Measurements from ENCODE around the gene CALML5.

CALML5 gene, protein sequence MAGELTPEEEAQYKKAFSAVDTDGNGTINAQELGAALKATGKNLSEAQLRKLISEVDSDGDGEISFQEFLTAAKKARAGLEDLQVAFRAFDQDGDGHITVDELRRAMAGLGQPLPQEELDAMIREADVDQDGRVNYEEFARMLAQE

DNA sequence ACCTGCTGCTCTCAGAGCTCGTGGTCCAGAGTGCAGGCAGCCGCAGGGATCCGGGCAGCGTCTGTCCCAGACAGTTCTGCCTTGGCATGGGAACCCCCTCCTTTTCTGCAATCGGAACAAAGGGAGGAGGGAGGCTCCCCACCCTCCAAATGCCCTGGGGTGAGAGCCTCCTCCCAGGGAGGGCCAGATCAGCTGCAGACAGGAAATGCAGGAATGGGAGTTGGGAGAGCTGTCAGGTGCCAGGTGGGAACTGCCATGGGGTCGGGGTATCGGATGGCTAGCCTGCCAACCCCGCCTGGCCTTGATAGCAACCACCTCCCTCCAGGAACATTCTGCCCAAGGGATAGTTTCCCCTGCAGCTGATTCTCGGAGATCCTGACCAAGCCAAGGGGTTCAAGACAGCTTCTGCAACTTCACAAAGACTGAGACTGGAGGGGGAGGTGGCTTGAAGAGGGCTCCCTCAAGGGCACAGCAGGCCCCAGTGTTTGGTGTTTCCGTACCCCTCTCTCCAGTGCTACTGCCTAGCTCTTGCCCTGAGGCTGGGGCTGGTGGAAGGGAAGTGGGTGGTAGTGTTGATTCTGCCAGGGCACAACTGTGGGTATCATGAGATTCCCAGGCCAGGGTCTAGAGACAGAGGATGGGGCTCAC, at the start of gene CALML5:
TSS of gene CALML5 (minus strand) at position 78 of the 648 bp plus-strand sequence. CDS start 132 bp downstream, outside the sequence.
- no peak for DNase-seq

DNA sequence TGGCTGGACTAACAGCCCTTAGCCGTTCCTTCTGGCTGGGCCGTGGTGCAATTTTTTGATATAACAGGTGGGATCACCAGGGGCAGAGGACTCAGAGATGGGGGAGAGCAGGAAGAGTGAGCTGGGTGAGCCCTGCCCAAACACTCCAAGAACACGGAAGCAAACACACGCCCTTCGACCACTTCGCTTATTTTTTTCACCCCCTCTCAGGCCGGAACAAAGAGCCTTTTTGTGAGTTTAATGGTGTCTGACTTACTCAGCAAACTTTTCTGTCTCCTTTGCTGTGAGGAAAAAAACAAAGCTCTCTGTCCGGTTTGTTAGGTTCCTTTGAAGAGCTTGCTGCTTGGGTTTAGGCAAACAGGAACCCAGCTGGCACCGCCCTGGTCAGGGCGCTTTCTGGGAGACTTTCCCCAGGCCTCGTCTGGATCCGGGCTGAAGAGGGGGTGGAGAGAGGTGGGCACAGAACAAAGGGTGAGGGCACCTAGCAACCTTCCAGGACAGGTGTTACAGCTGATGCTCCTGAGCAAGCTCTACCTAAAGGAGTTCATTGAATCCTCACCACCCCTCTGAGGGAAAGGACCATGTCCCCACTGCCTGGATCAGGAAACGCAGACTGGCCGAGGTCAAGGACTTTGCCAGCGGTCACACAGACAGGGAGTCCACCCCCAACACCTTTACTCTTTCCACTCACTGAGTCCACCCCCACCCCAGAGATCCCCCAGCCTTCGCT, 48.7 kb upstream of the CALML5 start:
- DNase-seq: peak; percentile 52

DNA sequence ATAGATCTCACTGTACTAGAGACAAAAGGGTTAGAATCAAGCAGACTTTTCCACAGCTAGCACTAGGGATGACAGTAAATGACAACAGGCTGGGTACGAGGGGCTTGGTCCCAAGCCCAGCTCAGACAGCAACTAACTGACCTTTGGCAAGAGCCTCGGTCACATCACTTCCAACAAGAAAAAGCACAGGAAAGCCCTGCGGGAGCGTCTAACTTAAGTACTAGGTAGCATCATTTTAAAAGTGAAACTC, 48.2 kb upstream of the CALML5 start:
- DNase-seq: no peak

DNA sequence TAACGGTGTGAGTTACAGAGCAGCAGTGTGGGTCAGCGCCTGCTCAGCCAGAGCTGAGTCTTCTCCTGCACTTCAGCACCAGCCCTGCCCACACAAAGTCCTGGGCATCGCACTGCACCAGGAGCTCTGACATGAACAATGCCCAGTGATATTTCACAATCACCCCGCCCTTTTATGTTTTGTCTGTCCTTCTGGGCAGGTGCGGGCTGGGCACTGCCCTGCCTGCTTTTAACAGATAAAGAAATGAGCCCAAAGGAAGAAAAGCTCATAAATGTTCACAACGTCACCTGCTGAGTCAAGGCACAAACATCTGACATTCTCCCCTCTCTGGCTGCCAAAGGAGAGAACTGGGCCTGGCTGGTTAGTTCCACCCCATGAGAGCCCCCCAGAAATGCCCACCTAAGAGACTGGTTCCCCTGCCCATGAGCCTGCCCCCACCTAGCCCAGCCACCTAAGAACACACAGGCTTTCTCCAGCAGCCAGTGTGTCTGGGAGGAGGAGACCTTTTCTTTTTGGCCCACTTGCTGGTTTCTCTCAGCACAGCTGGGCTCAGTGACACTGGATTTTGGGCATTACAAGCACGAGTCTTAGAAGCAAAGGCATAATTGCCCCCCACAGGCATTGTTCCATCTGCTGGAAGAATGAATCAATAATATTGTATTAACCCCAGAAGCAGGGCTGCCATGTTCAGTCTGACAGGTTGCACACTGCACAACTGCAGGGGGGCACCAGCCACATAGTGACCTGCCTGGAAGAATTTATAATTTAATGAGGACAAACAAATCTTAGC, 47.7 kb upstream of the CALML5 start:
- no peak for DNase-seq

- no peak for DNase-seq
Observed at GRCh38 chr10:5545778-5546710, 46.7 kb upstream of the CALML5 start.

DNA sequence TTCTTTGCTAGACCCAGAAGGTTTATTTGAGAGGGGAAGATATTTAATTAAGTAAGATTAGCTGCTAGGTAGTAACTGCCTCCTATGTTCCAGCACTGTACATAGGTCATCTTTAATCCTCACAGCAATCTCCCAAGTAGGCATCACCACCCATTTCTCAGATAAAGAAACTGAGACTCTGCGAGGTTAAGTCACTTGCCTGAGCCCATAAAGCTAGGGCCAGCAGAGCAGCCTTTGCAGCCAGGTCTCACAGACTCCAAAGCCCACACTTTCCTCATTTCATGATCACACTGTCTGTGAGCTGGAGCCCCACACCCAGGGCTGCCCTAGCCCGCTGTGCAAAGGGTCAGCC, 46.0 kb upstream of the CALML5 start:
- no peak for DNase-seq

DNA sequence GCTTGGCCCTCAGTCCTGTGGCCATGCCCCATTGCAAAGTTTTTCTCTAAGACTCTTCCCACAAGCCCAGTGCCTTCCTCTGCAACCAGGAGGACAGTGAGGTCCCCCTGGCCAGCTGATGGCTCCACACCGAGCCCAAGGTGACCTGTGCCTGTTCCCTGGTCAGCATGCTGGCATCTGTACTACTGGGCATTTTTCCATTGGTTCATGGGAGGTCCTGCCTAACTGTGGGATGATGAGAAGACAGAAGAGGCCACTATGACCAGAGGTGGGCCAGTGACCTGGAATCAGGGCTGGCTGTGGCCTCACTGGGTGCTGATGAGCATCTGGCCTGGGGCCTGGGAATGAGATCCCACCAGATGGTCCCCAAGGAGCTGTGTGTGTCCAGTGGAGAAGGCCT, 45.6 kb upstream of the CALML5 start:
- DNase-seq: no peak

DNA sequence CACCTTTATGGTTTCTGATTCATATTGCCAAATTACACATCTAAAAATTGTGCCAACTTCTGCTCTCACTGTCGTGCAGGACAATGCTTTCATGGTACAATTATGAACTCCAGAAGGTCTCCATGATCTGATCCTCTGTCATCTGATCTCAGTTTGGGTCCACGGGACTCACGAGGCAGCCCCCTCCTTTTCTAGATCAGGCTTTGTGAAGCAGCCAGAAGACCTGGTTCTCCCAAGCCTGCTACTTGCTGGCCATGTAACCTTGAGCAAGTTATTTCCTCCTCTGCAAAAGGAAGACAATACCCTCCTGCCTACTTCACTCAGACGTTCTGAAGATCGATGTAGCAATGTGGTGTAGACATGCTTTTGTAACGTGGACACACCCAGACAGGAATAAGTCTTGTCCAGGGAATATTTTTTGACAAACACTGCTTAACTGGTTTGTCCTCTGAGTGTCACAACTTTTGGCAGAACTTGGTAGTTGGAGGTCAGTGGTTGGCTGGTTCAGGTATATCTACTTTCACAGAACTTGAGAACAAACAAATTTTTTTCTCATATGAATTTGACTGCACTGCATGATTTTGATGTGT, 44.9 kb upstream of the CALML5 start:
- DNase-seq: no peak

GRCh38 chr10:5543623-5544022, 44.3 kb upstream of the CALML5 start:
- DNase-seq: no peak

DNA sequence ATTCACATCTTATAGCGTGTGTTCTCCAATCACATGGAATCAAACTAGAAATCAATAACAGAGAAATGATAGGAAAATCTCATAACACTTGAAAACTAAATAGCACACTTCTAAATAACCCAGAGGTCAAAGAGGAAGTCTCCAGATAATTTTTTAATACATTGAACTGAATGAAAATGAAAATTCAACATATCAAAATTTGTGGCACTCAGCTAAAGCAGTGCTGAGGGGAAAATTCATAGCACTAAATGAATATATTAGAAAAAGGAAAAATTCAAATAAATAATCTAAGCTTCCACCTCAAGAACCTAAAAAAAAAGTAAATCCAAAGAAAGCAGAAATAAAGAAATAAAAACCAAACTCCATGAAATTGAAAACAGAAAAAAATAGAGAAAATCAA, 42.7 kb upstream of the CALML5 start:
- DNase-seq: no peak

DNA sequence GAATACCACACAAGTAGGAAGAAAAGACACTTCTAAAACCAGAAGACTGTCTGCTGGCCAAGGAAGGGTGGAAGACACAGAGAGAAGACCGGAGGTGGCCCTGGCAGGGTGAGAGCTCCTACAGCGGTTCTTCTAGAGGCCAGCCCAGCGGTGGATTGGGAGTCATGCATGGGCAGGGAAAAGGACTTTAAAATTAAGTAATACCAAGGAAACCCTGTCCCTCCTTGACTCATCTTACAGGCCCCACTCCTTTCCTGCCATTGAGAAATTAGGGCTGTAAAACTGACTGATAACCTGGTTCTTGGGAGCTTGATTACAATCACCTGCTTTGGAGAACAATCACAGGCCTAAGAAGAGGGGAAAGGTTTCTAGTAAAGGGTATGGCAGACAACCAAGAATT, 41.5 kb upstream of the CALML5 start:
- no peak for DNase-seq

DNA sequence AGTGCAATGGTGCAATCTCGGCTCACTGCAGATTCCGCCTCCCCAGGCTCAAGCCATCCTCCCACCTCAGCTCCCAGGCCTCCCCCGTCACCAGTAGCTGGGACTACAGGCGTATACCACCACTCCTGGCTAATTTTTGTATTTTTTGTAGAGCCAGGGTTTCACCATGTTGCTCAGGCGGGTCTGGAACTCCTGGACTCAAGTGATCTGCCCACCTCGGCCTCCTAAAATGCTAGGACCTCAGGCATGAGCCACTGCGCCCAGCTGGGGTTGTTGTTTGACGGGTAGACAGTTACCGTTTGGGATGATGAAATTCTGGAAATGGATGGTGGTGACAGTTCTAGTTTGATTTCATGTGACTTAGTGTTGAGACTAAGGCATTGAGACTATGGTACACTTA, 40.7 kb upstream of the CALML5 start:
- DNase-seq: no peak

- DNase-seq: no peak
Observed at GRCh38 chr10:5538892-5539651, 39.7 kb upstream of the CALML5 start.

- DNase-seq: no peak
Observed at GRCh38 chr10:5538446-5538845, 39.1 kb upstream of the CALML5 start.

DNA sequence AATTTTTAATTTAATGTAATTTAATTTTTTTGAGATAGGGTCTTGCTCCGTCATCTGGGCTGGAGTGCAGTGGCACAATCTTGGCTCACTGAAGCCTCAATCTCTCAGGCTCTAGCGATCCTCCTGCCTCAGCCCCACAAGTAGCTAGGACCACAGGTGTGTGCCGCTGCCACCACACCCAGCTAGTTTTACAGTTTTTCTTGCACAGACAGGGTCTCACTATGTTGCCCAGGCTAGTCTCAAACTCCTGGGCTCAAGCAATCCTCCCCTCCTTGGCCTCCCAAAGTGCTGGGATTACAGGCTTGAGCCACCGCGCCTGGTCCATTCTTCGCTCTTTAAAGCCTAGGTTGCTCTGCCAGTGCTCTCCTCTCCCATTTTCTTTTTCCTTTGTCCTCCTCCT, 38.3 kb upstream of the CALML5 start:
- no peak for DNase-seq

DNA sequence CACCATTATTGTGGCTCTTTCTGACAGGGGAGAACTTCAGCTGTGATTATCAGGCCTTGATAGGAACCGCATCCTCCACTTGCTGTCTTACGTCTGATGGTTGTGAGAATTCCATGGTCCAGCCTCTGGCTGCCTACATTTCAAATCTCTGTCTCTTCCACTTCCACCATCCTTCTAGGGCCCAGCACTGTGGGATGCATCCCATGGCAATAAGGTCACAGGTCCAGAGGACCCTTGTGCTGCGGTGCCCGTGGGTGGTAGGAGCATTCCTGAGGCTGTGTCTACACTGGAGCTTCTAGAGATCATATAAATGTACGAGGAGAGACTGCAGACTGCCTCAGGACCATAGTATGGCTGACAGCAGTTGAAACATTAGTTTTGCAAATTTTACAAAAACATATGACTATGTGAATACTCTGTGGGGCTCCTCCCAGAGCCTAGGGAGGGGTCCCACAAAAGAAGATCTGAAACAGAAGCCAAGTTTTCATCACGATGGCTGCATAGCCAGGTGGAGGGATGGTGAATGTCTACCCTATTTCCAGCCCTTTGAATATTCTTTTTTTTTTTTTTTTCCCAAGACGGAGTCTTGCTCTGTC, 37.2 kb upstream of the CALML5 start:
- no peak for DNase-seq

DNA sequence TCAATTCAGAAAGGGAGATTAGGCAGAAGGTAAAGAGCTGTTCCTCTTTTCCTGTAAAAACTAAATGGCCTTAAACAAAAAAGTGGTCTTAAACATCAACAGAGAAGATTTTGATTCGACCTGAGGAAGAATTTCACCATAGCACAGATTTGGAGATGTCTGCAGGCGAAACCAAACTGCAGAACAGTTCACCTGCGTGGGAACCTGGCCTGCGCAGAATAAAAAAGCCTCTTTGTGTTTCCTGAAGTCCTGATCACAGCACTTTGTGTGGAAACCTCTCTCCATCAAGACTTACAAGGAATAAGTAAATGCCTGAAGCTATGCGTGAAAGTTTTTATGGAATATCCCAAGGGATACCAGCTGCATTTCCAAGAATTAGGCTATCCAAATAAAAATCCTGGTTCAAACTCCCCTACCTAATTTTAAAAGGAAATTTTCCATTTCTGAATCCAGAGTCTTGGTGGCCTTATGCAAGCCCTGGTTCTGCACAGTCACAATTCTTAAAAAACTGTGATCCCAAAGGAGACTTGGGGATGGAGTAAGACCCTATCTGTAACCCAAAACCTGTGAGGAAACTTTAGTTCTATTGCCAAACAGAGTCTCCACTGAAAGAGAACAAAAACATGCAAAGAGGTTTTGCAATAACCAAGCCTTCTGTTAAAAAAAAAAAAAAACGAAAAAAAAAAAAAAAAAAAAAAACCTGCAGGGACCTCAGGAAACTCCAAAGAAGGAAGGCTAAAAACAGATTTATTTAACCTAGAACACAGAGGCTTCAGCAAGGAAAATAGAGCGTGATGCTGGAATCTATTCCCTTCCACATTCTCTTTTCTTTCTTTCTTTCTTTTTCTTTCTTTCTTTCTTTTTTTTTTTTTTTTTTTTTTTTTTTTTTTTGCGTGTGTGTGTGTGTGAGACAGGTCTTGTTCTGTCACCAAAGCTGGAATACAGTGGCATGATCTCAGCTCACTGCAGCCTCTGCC, 35.8 kb upstream of the CALML5 start:
- no peak for DNase-seq

GRCh38 chr10:5534051-5534821, 34.9 kb upstream of the CALML5 start:
- DNase-seq: no peak

- no peak for DNase-seq
Observed at GRCh38 chr10:5533098-5533731, 33.8 kb upstream of the CALML5 start.
